ENCODE measurements around the gene UBE2H. TPM values are rescaled to one million over a fixed set of nuclear protein-coding genes. Genes with fewer than 3 reads are reported as not detected.

Gene UBE2H
- total RNA-seq, 1 experiment from 2014 or later: 28.8 TPM

GRCh38 chr7:129859183-129859582 lies 93.6 kb downstream of the UBE2H start:
- ChIA-PET POLR2A (ENCODE audit: low non-redundant PET) (no interaction called here), CTCF (no interaction called here)
- intact Hi-C loops (cut with micrococcal nuclease; ENCODE audit: unreplicated experiment): no loop called here
- H3K27ac ChIP-seq (ENCODE audit: low read depth, low read length, poor library complexity, severe bottlenecking): no peak overlapping the region
- no peaks in the 10 kb centered on the region for H3K27me3 ChIP-seq (replicated peaks; ENCODE audit: insufficient read depth, low read depth, low read length, poor library complexity)
- no TSS peak for BruUV-seq (replicated peaks)
- no peaks in the 10 kb centered on the region for H3K36me3 ChIP-seq (ENCODE audit: insufficient read depth, low read length, poor library complexity, severe bottlenecking)
- H3K4me1 ChIP-seq (ENCODE audit: insufficient read depth, low read length, poor library complexity, severe bottlenecking): peaks cover 11% of the 10 kb centered on the region
- no peak overlapping the region for H3K4me3 ChIP-seq (ENCODE audit: low read depth, low read length, poor library complexity, severe bottlenecking)
- no peaks in the 10 kb centered on the region for H3K9me3 ChIP-seq (ENCODE audit: low read depth, low read length, poor library complexity, severe bottlenecking)
- DNase-seq (ENCODE audit: low spot score): no peak
- TF ChIP-seq CTCF (conservative IDR thresholded peaks at IDR 0.05; ENCODE audit: low read depth, low read length): no peak
- no peak for TF ChIP-seq EZH2 (IDR thresholded peaks at IDR 0.05; ENCODE audit: borderline replicate concordance, low read depth, low read length, poor library complexity, severe bottlenecking)

- H3K36me3 ChIP-seq (ENCODE audit: insufficient read depth, low read length, poor library complexity, severe bottlenecking): no peaks in the 10 kb centered on the region
- H3K4me1 ChIP-seq (ENCODE audit: insufficient read depth, low read length, poor library complexity, severe bottlenecking): peaks cover 16% of the 10 kb centered on the region
- TF ChIP-seq EZH2 (IDR thresholded peaks at IDR 0.05; ENCODE audit: borderline replicate concordance, low read depth, low read length, poor library complexity, severe bottlenecking) (no peak), CTCF (conservative IDR thresholded peaks at IDR 0.05; ENCODE audit: low read depth, low read length) (no peak)
- ChIA-PET CTCF (no interaction called here), POLR2A (ENCODE audit: low non-redundant PET) (no interaction called here)
- no peaks in the 10 kb centered on the region for H3K9me3 ChIP-seq (ENCODE audit: low read depth, low read length, poor library complexity, severe bottlenecking)
- intact Hi-C loops (cut with micrococcal nuclease; ENCODE audit: unreplicated experiment): no loop called here
- BruUV-seq (replicated peaks): no TSS peak
- H3K4me3 ChIP-seq (ENCODE audit: low read depth, low read length, poor library complexity, severe bottlenecking): no peak overlapping the region
- H3K27ac ChIP-seq (ENCODE audit: low read depth, low read length, poor library complexity, severe bottlenecking): no peak overlapping the region
- no peak for DNase-seq (ENCODE audit: low spot score)
- no peaks in the 10 kb centered on the region for H3K27me3 ChIP-seq (replicated peaks; ENCODE audit: insufficient read depth, low read depth, low read length, poor library complexity)
Observed at GRCh38 chr7:129858490-129858889, 94.3 kb downstream of the UBE2H start.

- POLR2A ChIA-PET (ENCODE audit: low non-redundant PET): no interaction called here
- CTCF ChIA-PET: no interaction called here
- intact Hi-C loops (cut with micrococcal nuclease; ENCODE audit: unreplicated experiment): no loop called here
- H3K36me3 ChIP-seq (ENCODE audit: insufficient read depth, low read length, poor library complexity, severe bottlenecking): no peaks in the 10 kb centered on the region
- TF ChIP-seq EZH2 (IDR thresholded peaks at IDR 0.05; ENCODE audit: borderline replicate concordance, low read depth, low read length, poor library complexity, severe bottlenecking) (no peak), CTCF (conservative IDR thresholded peaks at IDR 0.05; ENCODE audit: low read depth, low read length) (no peak)
- DNase-seq (ENCODE audit: low spot score): no peak
- no peak overlapping the region for H3K27ac ChIP-seq (ENCODE audit: low read depth, low read length, poor library complexity, severe bottlenecking)
- no peaks in the 10 kb centered on the region for H3K27me3 ChIP-seq (replicated peaks; ENCODE audit: insufficient read depth, low read depth, low read length, poor library complexity)
- H3K4me1 ChIP-seq (ENCODE audit: insufficient read depth, low read length, poor library complexity, severe bottlenecking): peaks cover 22% of the 10 kb centered on the region
- no TSS peak for BruUV-seq (replicated peaks)
- no peak overlapping the region for H3K4me3 ChIP-seq (ENCODE audit: low read depth, low read length, poor library complexity, severe bottlenecking)
- H3K9me3 ChIP-seq (ENCODE audit: low read depth, low read length, poor library complexity, severe bottlenecking): no peaks in the 10 kb centered on the region
Observed at GRCh38 chr7:129857313-129857712, 95.4 kb downstream of the UBE2H start.

Data from A673 (cell line).